ENCODE results near the gene PPARA. TPM values are rescaled to one million over a fixed set of nuclear protein-coding genes. Genes with fewer than 3 reads are reported as not detected.

The PPARA gene
- polyA plus RNA-seq, 1 of the 3 experiments (the other 2 are of a cell fraction): 4.5 TPM

GRCh38 chr22:46148816-46149511, 1.4 kb upstream of the PPARA start:
- H3K79me2 ChIP-seq (ENCODE audit: insufficient read depth): peaks cover 12% of the 10 kb centered on the region; the same call in 1 of the 2 replicates
- WGBS (ENCODE audit: low lambda C conversion rate): 95% methylated on average over 8 of the region's 12 CpGs
- H3K4me1 ChIP-seq (ENCODE audit: control insufficient read depth in 1 of 2, insufficient read depth in 2 of 2, low read depth in 1 of 2, low read length in 1 of 2): peaks cover 8 to 32% of the 10 kb centered on the region in 2 experiments; a peak in 1 of 4 replicates
- no peak for DNase-seq
- peak overlapping the region in 1 of 2 experiments; percentile 63; a peak in 1 of 4 replicates for H3K4me3 ChIP-seq (ENCODE audit: low read depth in 2 of 2, low read length in 1 of 2)
- no peak for TF ChIP-seq MAX (IDR thresholded peaks at IDR 0.05; ENCODE audit: low read depth)
- no peak for TF ChIP-seq REST (IDR thresholded peaks at IDR 0.05; ENCODE audit: low read depth, low read length)
- TF ChIP-seq RCOR1 (IDR thresholded peaks at IDR 0.05; ENCODE audit: low read length): no peak
- no peak for TF ChIP-seq NRF1 (IDR thresholded peaks at IDR 0.05; ENCODE audit: low read depth, low read length)
- no peak for TF ChIP-seq FOXM1 (IDR thresholded peaks at IDR 0.05; ENCODE audit: low read depth)
- TF ChIP-seq MXI1 (IDR thresholded peaks at IDR 0.05; ENCODE audit: low read depth, low read length): no peak
- no peak for TF ChIP-seq TAF1 (IDR thresholded peaks at IDR 0.05; ENCODE audit: borderline replicate concordance, low read depth, low read length)
- no peak for TF ChIP-seq ZBTB33 (IDR thresholded peaks at IDR 0.05; ENCODE audit: borderline replicate concordance, low read depth)
- TF ChIP-seq, protein P1, sequence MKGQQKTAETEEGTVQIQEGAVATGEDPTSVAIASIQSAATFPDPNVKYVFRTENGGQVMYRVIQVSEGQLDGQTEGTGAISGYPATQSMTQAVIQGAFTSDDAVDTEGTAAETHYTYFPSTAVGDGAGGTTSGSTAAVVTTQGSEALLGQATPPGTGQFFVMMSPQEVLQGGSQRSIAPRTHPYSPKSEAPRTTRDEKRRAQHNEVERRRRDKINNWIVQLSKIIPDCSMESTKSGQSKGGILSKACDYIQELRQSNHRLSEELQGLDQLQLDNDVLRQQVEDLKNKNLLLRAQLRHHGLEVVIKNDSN (IDR thresholded peaks at IDR 0.05; ENCODE audit: borderline replicate concordance, low read depth): no peak
- no peak for TF ChIP-seq ELF1 (IDR thresholded peaks at IDR 0.05)
- no peak for TF ChIP-seq IRF3 (IDR thresholded peaks at IDR 0.05; ENCODE audit: low read depth, low read length)
- H3K9ac ChIP-seq: no peak overlapping the region
- H2AFZ ChIP-seq (ENCODE audit: low read depth): no peak overlapping the region
- no peak overlapping the region for H3K27ac ChIP-seq (ENCODE audit: low read depth in 2 of 2, low read length in 1 of 2)
- ChIA-PET POLR2A (interaction anchor here (1.0 to 2.2 kb wide), 3 partner anchors 119 to 163 kb away, joined by 3 to 6 read pairs (median 3); partner anchors contain the start of gene TTC38), CTCF (interaction anchor here (1.1 to 2.7 kb wide), 2 partner anchors 27 to 112 kb away, joined by 3 to 7 read pairs; no protein-coding TSS in a partner anchor)
- H3K4me2 ChIP-seq: peak overlapping the region; percentile 92
- H3K9me2 ChIP-seq: no peaks in the 10 kb centered on the region
- peaks cover 9% of the 10 kb centered on the region; the same call in 1 of the 2 replicates for H3K27me3 ChIP-seq (ENCODE audit: insufficient read depth)
- H3K36me3 ChIP-seq (replicated peaks in 1 of 2; ENCODE audit: control insufficient read depth in 1 of 2, insufficient read depth in 2 of 2, low read length in 1 of 2): peaks cover 1 to 10% of the 10 kb centered on the region in 2 experiments
- peaks cover 10% of the 10 kb centered on the region for H3F3A ChIP-seq (replicated peaks; ENCODE audit: insufficient read depth)
- no peaks in the 10 kb centered on the region; the same call in 1 of the 2 replicates for H4K20me1 ChIP-seq (ENCODE audit: insufficient read depth)
- no peaks in the 10 kb centered on the region for H3K9me3 ChIP-seq
